PFSK-1 (cell line): ENCODE data around the gene KPNB1.

Experiments
- FOXP2 ChIP-seq: optimal IDR thresholded peaks from 2 replicates; pipeline ENCODE3; 2011; ENCODE audit warnings: borderline replicate concordance, control low read depth, inconsistent platforms; ENCODE audit not compliant: insufficient read depth; ENCODE audit errors: extremely low read length, extremely low read depth
- SIN3A ChIP-seq: IDR thresholded peaks from 2 replicates; pipeline ENCODE4 v1.6.1; 2012; ENCODE audit warnings: mild to moderate bottlenecking, low read length, moderate library complexity, borderline replicate concordance; ENCODE audit not compliant: insufficient read depth
- TAF1 ChIP-seq: IDR thresholded peaks from 2 replicates; pipeline ENCODE4 v1.6.1; 2012; ENCODE audit warnings: low read length, control low read depth, borderline replicate concordance; ENCODE audit not compliant: insufficient read depth

GRCh38 chr17:47611372-47612350, 38.1 kb upstream of the KPNB1 start:
- no peak for TF ChIP-seq TAF1
- no peak for TF ChIP-seq SIN3A
- TF ChIP-seq FOXP2 = no peak
